GM13976 (cell line): ENCODE measurements around the gene CRELD1.
A peak's percentile ranks its signal among the peaks of the same experiment; 100 is the strongest.

Experiments
- DNase-seq: peaks from one replicate; pipeline ENCODE4 v3.0.0; 2012; ENCODE audit warnings: low spot score
- CTCF ChIP-seq: IDR thresholded peaks from 2 replicates; pipeline ENCODE4 v1.5.1; 2012; ENCODE audit warnings: borderline replicate concordance, mild to moderate bottlenecking; ENCODE audit not compliant: insufficient read depth; ENCODE audit errors: extremely low read depth, missing control alignments, control extremely low read depth
- in situ Hi-C: fragments of 300-500 bp; cut with MboI; formaldehyde crosslinking; loops from one replicate; pipeline ENCODE4 v1.12.0; 2022; ENCODE audit warnings: low sequenced_read_pairs, mixed read lengths, inconsistent platforms; ENCODE audit not compliant: unreplicated experiment

Gene CRELD1

GRCh38 chr3:9948586-9948985 is 15.0 kb downstream of the CRELD1 start:
- TF ChIP-seq CTCF, result no peak
- in situ Hi-C loops, result no loop called here
- DNase-seq, result no peak

GRCh38 chr3:9949115-9949514 is 15.5 kb downstream of the CRELD1 start:
- TF ChIP-seq CTCF, result no peak
- in situ Hi-C loops, result no loop called here
- DNase-seq, result no peak

- TF ChIP-seq CTCF, result no peak
- DNase-seq, result no peak
- in situ Hi-C loops, result no loop called here
These were observed 16.0 kb downstream of the CRELD1 start for GRCh38 chr3:9949626-9950025.

GRCh38 chr3:9951126-9951525 is 17.5 kb downstream of the CRELD1 start:
- TF ChIP-seq CTCF, result no peak
- in situ Hi-C loops, result no loop called here
- peak; percentile 77 for DNase-seq

- peak; percentile 53 for DNase-seq
- in situ Hi-C loops, result no loop called here
- no peak for TF ChIP-seq CTCF
These were observed 17.9 kb downstream of the CRELD1 start for GRCh38 chr3:9951598-9951961.

GRCh38 chr3:9951962-9952805 is 18.6 kb downstream of the CRELD1 start, which contains the start of gene PRRT3:
TSS of gene PRRT3 (minus strand) at chr3:9952408. CDS start at chr3:9950115, 2,293 bp downstream.
- in situ Hi-C loops, result no loop called here
- DNase-seq, result peak; percentile 86
- no peak for TF ChIP-seq CTCF
